ENCODE measurements around the gene GAS2L1. TPM values are rescaled to one million over a fixed set of nuclear protein-coding genes. Genes with fewer than 3 reads are reported as not detected.

Gene GAS2L1
- total and polyA plus RNA-seq, 2 of the 4 experiments (the other 2 are of a cell fraction) = 1.4 to 15.6 TPM

DNA sequence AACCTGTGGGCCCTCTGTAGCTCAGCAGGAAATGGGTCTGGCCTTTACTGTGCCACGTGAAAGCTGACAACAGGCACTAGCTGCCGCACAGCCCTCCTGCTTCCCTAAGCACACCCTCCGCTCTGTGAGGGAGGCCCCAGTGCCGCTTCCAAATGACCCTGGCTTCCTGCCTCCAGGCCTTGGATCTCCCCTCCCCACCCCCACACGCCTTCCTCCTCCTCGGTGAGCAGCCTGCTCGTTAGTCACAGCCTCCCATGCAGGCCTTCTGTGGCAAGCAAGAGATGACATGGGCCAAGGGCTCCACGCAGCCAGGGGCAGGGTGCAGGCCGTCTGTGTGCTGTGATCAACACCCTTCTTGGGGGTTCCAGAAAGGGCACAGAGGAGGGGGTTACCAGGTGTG lies 24.3 kb downstream of the GAS2L1 start:
- DNase-seq = peak; percentile 77
- peak overlapping the region; percentile 16 for H3K9ac ChIP-seq (ENCODE audit: low read depth, low read length)
- H2AFZ ChIP-seq (replicated peaks; ENCODE audit: low read length, poor library complexity) = peak overlapping the region; percentile 61
- H3K4ac ChIP-seq (ENCODE audit: low read depth, low read length) = no peak overlapping the region; the same call in 1 of the 2 replicates
- no peak overlapping the region; a peak in 1 of 4 replicates for H4K8ac ChIP-seq (ENCODE audit: low read depth in 2 of 2, low read length in 2 of 2)
- H4K5ac ChIP-seq (ENCODE audit: low read depth, low read length) = no peak overlapping the region
- ChIA-PET POLR2A (ENCODE audit: unreplicated experiment) (no interaction called here), CTCF (no interaction called here)
- in situ Hi-C loops (cut with MboI; ENCODE audit: low sequenced_read_pairs) (no loop called here), dilution Hi-C loops (cut with HindIII; ENCODE audit: low sequenced_read_pairs, unreplicated experiment) (no loop called here), intact Hi-C loops (cut with micrococcal nuclease) (no loop called here)
- peaks cover 46% of the 10 kb centered on the region for H3K36me3 ChIP-seq (ENCODE audit: control insufficient read depth, insufficient read depth, low read length)
- H2AK5ac ChIP-seq (ENCODE audit: low read depth, low read length) = peak overlapping the region; percentile 50; the same call in 1 of the 2 replicates
- no peak overlapping the region for H3K27ac ChIP-seq (ENCODE audit: insufficient read depth, low read length)
- no peak overlapping the region for H3K4me2 ChIP-seq (ENCODE audit: low read depth, low read length)
- TF ChIP-seq CEBPB (IDR thresholded peaks at IDR 0.05; ENCODE audit: low read depth, low read length) (no peak), NFE2L2 (IDR thresholded peaks at IDR 0.05; ENCODE audit: low read depth, low read length) (no peak), RCOR1 (IDR thresholded peaks at IDR 0.05; ENCODE audit: insufficient replicate concordance, low read length) (no peak), SMC3 (IDR thresholded peaks at IDR 0.05; ENCODE audit: low read depth, low read length) (no peak)
- TF ChIP-seq, protein P1, sequence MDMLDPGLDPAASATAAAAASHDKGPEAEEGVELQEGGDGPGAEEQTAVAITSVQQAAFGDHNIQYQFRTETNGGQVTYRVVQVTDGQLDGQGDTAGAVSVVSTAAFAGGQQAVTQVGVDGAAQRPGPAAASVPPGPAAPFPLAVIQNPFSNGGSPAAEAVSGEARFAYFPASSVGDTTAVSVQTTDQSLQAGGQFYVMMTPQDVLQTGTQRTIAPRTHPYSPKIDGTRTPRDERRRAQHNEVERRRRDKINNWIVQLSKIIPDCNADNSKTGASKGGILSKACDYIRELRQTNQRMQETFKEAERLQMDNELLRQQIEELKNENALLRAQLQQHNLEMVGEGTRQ (IDR thresholded peaks at IDR 0.05; ENCODE audit: low read depth, low read length) = no peak
- TF ChIP-seq, protein P2, sequence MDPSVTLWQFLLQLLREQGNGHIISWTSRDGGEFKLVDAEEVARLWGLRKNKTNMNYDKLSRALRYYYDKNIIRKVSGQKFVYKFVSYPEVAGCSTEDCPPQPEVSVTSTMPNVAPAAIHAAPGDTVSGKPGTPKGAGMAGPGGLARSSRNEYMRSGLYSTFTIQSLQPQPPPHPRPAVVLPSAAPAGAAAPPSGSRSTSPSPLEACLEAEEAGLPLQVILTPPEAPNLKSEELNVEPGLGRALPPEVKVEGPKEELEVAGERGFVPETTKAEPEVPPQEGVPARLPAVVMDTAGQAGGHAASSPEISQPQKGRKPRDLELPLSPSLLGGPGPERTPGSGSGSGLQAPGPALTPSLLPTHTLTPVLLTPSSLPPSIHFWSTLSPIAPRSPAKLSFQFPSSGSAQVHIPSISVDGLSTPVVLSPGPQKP (IDR thresholded peaks at IDR 0.05; ENCODE audit: borderline replicate concordance, low read depth, low read length) = no peak
- ATAC-seq (ENCODE audit: low read depth) = peak; percentile 75
- H3K27me3 ChIP-seq (ENCODE audit: control insufficient read depth, insufficient read depth, low read length) = no peaks in the 10 kb centered on the region
- no peak overlapping the region for H4K91ac ChIP-seq (ENCODE audit: insufficient read depth, low read depth, low read length)
- H2BK15ac ChIP-seq (ENCODE audit: low read depth, low read length) = no peak overlapping the region
- peak overlapping the region; percentile 71; the same call in 1 of the 2 replicates for H3K14ac ChIP-seq (replicated peaks; ENCODE audit: low read depth, low read length)
- no peak overlapping the region for H3K4me3 ChIP-seq (ENCODE audit: insufficient read depth, low read depth, low read length)
- H3K4me1 ChIP-seq (ENCODE audit: control insufficient read depth, insufficient read depth, low read length) = peaks cover 9% of the 10 kb centered on the region
- H2BK120ac ChIP-seq (ENCODE audit: low read depth, low read length) = no peak overlapping the region
- H3K56ac ChIP-seq (ENCODE audit: extremely low read depth, insufficient read depth, low read length) = no peak overlapping the region
- peak overlapping the region; percentile 15 for H2BK5ac ChIP-seq (ENCODE audit: low read depth, low read length, poor library complexity, severe bottlenecking)
- peak overlapping the region; percentile 15 for H2AK9ac ChIP-seq (replicated peaks; ENCODE audit: low read depth, low read length, poor library complexity)
- H3K9me3 ChIP-seq (ENCODE audit: control insufficient read depth, insufficient read depth, low read length) = no peaks in the 10 kb centered on the region
- H2BK20ac ChIP-seq (ENCODE audit: low read depth, low read length) = no peak overlapping the region
- no peak overlapping the region for H3K18ac ChIP-seq (ENCODE audit: low read depth, low read length)
- H3K79me1 ChIP-seq (ENCODE audit: low read depth in 1 of 2, low read length in 2 of 2) = peaks cover 0 to 3% of the 10 kb centered on the region in 2 experiments; a peak in 1 of 4 replicates
- 0 out of 2 replicates have a peak overlapping the region, but pooled peaks have one; percentile 42 for H3K23ac ChIP-seq (ENCODE audit: low read depth, low read length)
- no TSS peak for BruUV-seq (replicated peaks)
- H3K9me1 ChIP-seq (ENCODE audit: insufficient read depth, low read length) = peaks cover 5% of the 10 kb centered on the region; the same call in 1 of the 2 replicates
- H4K20me1 ChIP-seq (ENCODE audit: insufficient read depth, low read length) = no peaks in the 10 kb centered on the region; the same call in 1 of the 2 replicates
- 13% methylated on average over 2 of the region's 9 CpGs; no CpG with 5 or more reads in 1 of the 2 experiments for WGBS, 2 experiments (ENCODE audit: extremely low coverage in 2 of 2, insufficient read length in 1 of 2)

Measured in IMR-90 (cell line).